GM18520 (cell line): Measurements from ENCODE around the gene NPSR1.
"Not testable (repeated sequence)": the region's sequence is repeated elsewhere in the genome, so short reads cannot be mapped to it uniquely, and the experiment has no call there.

Experiments
- ATAC-seq: cut with Tn5 transposase; IDR thresholded peaks from one replicate; pipeline ENCODE4 v1.9.1; 2021; ENCODE audit not compliant: unreplicated experiment

Gene NPSR1, protein sequence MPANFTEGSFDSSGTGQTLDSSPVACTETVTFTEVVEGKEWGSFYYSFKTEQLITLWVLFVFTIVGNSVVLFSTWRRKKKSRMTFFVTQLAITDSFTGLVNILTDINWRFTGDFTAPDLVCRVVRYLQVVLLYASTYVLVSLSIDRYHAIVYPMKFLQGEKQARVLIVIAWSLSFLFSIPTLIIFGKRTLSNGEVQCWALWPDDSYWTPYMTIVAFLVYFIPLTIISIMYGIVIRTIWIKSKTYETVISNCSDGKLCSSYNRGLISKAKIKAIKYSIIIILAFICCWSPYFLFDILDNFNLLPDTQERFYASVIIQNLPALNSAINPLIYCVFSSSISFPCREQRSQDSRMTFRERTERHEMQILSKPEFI

DNA sequence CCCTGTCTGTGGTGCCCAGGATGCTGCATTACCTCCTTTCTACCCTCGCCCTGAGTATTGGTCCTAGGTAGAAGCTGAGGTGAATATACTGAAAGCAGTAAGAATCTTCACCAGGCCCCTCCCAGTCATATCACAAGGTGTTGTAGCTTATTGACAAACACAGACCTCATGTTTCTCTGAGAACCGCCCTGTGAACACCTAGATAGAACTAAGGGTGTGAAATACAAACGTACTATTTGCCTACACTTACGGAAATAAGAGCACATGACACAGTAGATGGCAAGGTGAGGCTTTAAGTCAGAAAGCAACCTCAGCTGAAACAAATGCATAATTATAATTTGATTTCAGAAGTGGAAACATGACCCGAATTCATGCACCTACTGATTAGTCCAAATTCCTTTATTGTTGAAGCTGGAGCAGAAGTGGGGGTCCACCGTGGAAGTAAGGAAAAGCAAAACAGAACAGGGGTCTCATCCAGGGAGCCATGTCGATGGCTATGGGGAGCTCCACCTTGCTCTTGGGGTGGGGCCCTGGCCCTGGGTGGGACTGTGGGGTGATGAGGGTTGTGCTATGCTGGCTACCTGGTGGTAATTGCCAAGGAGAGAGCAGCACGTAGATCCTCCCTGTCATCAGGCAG lies at the start of gene NPSR1:
Gene NPSR1, plus strand, starts transcription at position 587 of the 637 bp plus-strand sequence. CDS start 195 bp downstream, outside the sequence.
- ATAC-seq, result no peak

DNA sequence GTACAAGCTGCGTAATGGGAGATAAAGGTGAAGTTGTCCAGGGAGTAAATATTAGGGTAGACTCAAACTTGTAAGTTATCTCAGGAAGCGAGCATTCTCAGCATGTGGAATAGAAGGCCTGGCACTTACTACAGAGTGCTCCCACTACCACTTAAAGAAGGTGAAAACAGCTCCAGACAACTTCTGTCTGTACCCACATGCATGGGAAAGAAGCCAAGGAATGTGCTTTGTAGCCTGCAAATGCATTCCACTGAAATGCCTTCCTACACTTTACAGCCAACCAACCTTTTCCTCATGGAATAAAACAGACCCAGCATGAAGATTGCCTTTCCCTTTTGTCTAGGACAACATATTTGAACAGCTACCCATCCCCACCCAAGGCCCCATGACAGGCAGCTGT lies 45.4 kb upstream of the NPSR1 start:
- no peak for ATAC-seq

DNA sequence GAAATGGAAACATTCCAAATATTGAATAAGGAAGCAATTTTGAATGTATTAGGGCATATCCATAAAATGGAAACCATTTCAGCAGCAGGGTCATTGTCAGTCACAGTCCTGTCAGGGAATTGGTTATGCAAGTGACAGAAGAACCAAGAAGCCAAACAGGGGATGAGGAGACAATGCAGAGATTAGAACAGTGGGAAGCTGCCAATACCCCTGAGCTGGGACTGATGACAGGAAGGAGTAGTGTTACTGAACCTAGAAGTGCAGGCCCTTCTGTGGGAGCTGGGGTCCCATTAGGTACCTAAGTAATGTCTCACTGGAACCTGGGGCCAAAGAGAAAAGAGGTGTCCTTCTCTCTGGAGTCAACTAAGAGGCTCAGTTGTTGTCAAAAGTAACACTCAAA lies 37.6 kb upstream of the NPSR1 start:
- ATAC-seq, result no peak

DNA sequence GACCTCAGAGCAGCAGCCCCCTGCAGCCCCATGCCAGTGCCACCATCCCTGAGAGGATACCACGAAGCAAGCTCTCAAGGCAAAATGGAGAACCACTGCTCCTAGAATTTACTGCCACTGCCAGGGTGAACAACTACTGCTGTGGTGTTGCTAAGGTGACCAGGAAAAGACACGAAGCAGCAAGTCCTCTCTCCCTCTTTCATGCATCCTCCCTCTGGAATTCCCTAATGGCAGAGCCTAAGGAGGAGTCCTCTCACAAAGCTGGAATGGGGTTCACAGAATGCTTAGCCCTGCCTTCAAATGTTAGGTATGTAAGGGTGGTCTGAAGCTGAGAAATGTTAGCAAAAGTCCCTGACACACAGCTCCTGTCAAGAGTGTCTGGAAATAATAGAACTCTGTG lies 35.8 kb upstream of the NPSR1 start:
- no peak for ATAC-seq

DNA sequence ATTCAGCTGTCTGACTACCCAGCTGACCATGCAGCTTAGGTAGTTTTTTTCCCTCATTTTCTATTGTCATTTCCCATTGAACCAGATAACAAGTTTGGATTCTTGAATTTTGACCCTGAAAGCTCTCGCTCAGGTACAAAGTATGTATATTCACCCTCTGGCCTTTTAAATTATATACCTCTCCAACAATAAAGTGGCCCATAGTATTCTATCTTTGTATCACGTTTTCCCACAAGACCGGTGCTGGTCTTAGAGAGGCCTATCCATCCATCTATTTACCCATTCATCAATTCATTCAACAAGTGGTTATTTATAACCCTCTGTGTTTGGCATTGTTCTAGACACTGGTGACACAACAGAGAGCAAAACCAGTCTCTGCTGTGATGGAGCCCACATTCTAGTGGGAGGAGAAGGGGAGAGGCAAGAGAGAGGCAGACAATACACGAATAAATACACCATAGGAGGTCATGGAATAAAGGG lies 35.2 kb upstream of the NPSR1 start:
- ATAC-seq, result no peak

DNA sequence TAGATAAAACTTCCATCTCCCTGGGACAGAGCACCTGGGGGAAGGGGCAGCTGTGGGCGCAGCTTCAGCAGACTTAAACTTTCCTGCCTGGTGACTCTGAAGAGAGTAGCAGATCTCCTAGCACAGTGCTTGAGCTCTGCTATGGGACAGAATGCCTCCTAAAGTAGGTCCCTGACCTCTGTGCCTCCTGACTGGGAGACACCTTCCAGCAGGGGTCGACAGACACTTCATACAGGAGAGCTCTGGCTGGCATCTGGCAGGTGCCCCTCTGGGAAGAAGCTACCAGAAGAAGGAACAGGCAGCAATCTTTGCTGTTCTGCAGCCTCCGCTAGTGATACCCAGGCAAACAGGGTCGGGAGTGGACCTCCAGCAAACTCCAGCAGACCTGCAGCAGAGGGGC lies 29.4 kb upstream of the NPSR1 start:
- ATAC-seq, result not testable (repeated sequence)

DNA sequence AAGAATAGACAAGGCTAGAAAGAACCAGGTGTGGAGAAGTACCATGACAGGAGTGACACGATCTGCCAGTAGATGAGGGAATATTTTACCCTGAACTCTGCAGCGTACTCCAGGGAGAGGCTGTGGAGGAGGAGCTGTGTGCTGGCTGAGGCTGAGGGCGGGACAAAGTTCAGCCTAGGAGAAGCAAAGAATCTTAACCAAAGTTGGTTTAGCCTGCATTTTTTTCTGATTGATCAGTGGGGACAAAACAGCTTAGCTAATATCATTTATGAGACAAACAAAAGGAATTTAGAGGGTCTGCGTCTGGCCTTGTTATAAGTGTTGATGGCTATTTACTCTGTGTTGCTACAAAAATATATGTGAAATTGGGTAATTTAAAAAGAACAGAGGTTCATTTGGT lies 5.2 kb upstream of the NPSR1 start:
- no peak for ATAC-seq

DNA sequence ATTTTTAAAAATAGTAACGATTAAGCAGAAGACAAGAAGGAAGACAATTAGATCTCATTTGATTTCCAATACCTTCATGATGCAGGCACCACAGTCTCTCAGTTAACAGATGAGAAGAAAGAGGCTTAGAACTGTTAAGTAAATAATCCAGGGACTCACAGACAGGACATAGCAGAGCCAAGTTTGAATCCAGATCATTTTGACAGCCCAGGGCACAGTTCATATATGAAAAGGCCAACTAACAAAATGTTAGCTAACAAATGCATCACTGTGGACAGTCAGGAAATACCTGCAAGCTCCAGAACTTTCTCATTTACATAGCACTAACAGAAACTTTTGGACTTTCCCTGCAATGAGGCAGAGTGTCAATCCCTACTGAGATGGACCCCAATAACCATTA lies 4.2 kb upstream of the NPSR1 start:
- ATAC-seq, result no peak

DNA sequence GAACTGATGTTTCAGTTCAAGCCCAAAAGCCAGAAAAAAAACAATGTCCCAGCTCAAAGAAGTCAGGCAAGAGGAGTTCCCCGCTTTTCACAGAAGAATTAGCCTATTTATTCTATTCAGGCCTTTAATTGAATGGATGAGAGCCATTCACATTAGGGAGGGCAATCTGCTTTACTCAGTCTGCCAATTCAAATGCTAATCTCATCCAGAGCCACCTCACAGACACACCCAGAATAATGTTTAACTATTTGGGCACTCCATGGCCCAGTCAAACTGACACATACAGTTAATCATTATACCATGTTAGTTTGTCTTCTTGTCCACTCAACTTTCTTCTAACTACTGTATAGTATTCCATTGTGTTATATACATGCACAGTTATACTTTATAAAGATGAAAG lies 2.6 kb upstream of the NPSR1 start:
- no peak for ATAC-seq

DNA sequence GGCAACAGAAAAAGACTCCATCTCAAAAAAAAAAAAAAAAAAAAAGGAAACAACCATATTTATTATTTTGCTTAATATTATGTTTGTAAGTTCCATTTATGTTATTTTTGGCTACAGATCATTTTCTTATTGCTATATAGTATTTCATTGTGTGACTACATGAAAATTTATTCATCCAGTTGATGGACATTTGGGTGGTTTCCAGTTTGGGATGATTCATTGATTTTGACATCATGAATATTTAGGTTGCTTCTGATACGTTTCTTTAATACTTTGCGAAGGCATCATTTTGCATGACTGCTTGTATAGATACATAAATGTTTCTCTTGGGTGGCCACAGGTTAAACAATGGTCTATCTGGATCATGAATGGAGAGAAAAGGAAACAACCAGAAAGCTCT lies 2.0 kb upstream of the NPSR1 start:
- no peak for ATAC-seq

DNA sequence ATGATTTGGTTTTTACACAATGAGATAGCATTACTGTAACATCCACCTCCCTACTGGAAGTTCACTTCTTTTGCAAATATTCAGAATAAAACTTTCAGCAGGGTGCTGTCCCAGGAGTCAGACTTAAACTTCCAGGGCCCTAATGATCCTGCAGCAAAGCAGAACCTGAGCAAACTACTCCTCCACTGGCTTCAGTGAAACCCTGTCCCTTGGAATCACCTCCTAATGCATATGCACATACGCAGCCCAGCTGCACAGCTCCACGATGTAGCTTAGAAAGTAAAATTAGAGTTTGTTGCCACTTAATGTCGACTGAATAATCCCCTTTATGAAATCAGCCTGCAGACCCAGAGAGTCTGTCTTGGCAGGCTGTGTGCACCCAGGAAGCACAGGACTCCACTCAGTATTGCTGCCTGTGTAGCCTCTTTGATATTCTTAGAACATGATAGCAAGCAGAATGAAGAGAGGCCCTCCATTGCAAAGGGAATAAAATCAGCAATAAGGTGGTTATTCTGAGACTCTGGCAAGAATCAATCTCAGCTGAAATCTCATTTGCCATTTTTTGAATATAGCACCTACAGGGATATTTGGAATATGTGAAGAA lies 1.6 kb downstream of the NPSR1 start:
- no peak for ATAC-seq

DNA sequence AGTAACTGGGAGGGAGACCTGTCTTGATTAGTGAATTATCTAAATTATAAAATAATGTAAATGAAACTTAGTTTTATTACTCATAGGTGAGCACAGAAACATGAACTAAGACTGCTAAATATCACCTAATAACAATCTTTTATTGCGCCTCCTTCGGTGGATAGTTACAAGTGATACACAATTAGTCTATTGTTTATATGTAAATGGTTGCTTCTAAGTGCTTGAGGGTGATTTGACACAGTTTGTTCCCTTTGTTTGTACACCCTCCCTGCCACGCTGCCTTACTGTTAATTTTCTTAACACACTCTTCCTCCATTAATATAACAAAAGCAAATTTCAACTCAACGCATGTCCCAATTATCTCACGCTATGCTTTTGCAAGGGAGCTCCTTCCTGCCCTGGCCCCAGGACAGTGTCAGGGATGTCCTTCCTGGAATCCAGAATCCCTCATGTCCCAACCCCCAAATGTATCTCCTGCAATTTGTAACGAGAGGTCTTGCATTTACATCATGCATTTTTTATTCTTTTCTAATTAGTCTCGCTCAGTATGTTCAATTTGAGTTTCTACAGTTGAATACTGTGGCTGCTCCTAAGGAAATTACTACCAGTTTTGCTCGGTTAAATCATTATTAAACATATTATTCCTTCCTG lies 4.2 kb downstream of the NPSR1 start:
- ATAC-seq, result no peak

DNA sequence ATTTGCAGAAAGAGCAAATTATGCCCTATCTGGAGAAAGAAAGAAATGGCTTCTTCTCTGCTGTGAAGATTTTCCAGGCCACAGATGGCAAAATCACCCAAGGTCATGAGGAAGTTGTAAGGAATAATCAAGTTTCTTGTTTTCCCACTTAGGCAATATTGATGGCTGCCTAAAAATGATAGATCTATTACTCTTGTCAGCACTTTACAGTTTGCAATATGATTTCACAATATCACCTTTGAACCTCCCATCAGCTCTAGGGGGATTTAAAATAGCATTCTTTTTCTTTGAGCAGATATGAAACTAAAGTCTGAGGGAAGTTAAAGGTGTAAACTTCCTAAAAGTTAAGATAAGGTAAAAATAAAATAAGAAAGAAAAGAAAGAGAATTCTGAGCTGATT lies 6.7 kb downstream of the NPSR1 start:
- ATAC-seq, result no peak

DNA sequence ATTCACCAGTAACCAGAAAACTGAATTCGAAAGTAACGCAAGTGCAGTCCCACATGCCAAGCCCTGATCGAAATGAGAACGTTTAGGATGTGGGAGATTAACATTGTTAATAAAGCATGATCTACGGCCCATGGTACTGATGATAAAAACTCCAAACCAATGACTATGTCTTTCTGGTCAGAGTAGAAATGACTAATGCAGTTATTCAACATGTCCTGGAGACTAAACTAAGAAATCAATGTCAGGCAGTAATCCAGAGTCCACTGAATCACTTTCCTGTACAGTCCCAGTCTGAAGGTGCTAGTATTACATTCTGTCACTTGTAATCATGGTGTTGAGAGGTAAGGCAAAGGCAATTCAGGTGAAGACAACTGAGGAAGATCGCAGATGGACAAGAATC lies 14.4 kb downstream of the NPSR1 start:
- no peak for ATAC-seq

DNA sequence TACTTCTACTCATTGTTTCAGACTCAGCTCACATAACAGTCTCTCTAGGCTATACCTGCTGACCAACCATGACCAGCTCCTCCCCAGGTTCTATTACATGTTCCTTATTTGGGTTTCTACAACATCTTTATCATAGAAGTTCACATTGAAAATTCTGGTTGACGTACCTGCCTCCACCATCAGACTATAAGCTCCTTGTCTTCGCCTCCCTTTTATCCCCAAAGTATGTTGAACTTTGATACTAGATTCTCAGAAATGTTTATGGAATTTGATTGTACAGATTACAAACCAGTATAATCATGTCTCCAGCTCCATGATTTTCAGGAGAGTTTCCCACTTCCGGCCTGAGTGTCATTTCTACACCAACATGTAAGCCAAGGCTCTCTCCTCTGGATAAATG lies 15.0 kb downstream of the NPSR1 start:
- no peak for ATAC-seq

DNA sequence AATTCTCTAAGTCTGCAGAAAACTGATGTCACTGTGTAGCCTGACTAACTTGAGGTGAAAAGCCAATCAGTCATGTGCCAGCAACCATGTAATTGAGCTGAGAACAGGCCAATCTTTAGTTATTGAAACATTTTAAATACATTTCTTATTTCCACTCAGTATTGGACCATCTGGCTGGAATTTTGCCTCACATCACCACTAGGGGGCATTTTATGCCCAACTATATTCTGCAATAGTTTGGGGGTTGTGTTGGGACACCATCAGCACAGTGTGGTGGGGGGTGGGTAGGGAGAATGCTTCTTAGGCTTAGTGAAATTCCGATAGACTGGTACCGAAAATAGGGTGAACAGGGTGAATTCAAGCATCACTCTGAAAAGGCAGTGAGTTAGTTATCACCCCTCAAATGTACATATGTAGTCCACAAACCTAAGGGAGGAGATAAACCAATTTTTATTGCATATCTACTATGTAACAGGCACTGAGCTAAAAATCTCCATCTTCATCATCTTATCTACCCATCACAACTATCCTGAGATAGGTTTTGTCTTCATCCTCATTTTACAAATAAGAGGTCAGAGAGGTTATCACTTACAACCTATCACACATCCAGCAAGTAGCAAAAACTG lies 17.8 kb downstream of the NPSR1 start:
- peak; percentile 52 for ATAC-seq

DNA sequence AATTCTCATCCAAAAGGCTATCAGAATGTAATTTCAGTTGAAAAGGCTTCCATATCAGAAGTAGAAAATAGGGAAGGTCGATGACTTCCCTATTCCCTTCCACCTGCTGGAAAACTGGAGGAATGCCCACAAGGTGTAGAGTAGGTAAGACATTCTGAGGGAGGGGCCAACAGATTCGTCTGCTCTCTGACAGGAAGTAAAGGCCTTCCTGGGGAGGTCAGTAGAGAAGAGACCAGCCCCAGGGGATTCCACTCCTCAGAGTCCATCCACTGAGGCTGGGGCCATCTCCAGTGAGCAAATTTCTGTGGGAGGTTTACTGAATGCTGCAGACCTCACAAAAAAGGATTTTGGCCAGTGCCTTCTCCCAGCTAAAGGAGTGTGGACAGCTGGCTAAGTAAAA lies 19.5 kb downstream of the NPSR1 start:
- no peak for ATAC-seq

DNA sequence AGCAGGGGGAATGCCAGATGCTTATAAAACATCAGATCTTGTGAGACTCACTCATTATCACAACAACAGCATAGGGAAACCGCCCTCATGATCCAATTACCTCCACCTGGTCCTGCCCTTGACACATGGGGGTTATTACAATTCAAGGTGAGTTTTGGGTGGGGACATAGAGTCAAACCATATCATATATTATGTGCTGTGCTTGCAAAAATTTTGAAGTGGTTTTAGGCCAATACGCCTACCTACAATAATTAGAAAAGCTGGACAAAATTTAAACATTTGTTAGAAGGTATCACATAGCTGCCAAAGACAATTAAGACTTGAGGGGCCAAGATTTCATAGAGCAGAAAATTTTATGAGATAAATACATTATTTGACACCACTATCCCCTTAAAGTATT lies 29.5 kb downstream of the NPSR1 start:
- ATAC-seq, result no peak

DNA sequence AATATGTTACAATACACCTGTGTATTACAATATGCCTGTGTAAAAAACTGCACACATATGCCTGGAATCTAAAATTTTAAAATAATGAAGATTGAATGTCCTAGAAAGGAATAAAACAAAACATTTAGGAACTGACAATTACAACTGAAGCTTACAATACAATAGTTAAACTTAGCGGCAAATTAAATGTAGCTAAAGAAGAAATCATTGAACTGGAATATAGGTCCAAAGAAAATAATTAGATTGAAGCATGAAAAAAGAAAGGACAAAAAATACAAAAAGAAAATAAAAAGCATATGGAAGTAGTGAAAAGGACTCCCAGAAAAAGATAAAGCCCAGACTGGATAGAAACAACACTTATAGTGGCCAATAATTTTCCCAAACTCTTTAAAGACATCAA lies 38.4 kb downstream of the NPSR1 start:
- no peak for ATAC-seq

DNA sequence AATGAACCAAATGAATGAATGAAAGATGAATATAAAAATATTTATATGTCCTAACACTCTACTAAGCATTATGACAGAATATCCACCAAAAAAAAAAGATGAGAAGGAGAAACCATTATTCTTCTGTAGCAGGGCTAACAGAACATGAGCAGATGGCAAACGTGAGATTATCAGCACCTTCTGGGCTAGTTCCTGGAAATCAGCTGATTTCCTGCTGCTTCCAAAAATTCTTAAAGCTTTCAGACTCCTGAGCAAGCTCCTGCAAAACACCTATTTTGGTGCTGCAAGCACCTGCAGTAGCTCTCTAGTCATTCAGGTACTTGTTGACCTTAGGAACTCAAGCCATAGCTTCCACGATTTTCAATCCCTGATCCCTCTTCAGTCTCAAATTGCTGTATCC lies 51.8 kb downstream of the NPSR1 start:
- ATAC-seq, result no peak

DNA sequence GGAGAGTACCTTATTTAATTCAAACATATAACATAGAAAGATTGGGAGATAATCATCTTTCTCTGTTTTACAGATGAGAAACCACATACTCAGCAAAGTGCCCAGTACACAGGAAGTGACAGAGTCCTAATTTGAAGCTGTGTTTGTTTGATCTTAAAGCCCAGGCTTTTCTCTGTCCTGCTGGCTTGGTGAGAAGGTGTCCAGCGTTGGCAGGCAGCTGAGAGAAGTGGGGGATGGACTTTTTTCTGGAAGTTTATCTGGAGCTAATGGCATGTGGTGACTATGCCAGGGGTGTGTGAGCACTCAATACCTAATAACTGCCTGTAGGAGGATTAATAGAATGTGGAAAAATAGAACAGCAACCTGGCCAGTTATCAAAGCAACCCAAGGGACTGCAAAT lies 60.8 kb downstream of the NPSR1 start:
- ATAC-seq, result no peak
